Activated naive CD8-positive, alpha-beta T cell treated with anti-CD3 and anti-CD28 coated beads, Interleukin-2, amount 50 U/mL, for 16 hours (primary cell): ENCODE data around the gene GARNL3.

Experiments used
- DNase-seq: peaks from one replicate; pipeline ENCODE4 v3.0.0-alpha.2; 2020; ENCODE audit warnings: low read depth, low spot score

The GARNL3 gene

DNA sequence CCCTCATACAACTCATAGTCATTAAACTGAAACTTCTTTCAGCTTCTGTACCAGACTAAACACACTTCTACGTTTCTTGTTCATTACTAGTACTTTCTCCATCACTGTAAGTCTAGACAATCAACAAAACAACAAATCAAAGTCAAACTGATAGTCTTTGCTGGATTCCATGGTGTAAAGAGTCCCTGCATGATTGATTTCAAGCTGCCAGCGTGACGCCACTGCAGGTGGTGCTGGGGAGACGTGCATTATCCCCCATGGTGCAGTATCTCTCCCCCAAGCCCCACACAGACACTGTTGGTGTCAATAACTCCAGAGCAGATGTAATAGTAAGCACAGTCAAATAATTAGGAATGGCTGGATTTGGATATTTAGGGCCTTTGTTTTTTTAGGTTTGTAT, 121.7 kb downstream of the GARNL3 start:
- DNase-seq = no peak

DNA sequence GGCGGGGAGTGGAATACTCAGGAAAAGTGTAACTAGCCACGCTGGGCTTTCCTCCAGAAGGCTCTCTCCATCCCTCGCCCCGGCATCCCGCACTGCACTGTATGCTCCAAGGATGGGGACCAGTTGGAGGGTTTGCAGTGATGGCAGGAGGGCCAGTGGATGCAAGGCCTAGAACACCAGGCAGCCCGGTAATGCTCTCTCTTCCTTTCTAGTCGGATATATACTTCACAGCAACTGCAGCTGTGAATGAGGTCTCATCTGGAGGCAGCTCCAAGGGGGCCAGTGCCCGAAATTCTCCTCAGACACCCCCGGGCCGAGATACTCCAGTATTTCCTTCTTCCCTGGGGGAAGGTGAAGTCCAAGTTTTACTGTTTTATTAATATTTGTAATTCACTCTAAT, 122.4 kb downstream of the GARNL3 start:
- no peak for DNase-seq

DNA sequence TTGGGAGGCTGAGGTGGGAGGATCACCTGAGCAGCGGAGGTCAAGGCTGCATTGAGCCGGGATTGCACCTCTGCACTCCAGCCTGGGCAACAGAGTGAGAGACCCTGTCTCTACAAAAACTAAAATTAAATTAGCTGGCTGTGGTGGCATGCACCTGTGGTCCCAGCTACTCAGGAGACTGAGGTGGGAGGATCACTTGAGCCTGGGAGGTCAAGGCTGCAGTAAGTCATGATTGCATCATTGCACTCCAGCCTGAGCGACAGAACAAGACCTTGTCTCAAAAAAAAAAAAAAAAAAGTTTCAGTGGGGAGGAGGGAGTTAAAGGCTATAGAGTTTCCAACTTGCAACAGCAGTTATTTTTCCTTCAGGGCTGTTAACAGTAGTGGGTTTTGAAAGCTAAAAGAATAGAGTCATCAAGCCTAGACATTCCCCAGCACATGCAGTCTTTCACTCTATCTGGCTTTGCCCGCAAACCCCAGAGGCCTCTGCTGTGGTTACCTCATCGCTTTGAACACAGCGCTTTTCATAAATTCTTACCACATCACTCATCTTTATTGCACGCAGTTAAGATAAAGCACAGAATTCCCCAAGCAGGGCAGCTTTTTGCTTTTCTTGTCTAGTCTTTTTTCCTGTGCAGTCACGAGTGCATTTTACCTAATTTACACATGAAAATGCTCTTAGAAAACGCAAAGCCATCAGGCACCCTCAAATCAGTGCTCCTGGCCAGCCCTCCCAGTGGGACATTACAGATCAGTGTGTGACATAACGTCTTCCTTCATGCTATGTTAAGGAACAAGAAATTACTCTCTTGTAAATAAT, 123.7 kb downstream of the GARNL3 start:
- DNase-seq = peak; percentile 67

DNA sequence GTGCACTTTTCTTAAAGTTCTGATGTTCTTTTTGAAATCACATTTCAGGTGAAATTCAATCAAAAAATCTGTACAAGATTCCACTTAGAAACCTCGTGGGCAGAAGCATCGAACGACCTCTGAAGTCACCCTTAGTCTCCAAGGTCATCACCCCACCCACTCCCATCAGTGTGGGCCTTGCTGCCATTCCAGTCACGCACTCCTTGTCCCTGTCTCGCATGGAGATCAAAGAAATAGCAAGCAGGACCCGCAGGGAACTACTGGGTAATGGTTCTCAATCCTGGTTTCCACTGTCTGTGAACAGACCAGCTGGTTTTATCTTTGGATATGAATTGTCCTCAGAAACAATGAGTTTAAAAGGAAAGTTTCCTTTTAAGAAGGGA, 124.3 kb downstream of the GARNL3 start:
- DNase-seq = no peak

DNA sequence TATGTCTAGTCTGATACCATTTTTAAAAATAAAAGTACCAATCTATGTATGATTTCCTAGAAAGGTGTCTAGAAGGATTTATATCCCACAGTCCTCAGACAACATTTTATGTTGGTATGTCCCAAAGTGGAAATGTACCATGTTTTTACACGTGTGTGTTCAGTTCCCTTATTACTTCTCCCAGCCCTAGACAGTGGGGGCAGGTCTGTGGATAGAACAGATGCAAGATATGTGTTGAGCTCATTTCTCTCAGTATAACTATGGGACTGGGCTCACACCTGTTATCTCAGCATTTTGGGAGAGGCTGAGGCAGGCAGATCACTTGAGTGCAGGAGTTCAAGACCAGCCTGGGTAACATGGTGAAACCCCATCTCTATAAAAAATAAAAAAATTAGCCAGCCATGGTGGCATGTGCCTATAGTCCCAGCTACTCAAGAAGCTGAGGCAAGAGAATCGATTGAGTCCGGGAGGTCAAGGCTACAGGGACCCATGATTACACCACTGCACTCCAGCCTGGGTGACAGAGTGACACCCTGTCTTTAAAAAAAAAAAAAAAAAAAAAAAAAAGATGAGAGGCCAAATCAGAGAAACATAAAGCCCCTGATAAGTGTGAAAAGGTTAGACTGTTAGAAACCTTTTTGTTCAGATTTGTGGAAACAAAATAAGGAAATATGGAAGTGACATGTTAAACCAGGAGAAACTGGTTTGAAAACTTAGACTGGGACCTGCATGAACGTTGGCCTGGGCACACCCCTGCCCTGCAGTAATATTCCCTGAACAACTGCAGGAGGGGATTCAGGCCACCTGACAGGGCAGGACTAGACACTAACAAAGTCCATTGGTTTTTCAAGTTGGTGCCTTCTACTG, 125.0 kb downstream of the GARNL3 start:
- DNase-seq = no peak

DNA sequence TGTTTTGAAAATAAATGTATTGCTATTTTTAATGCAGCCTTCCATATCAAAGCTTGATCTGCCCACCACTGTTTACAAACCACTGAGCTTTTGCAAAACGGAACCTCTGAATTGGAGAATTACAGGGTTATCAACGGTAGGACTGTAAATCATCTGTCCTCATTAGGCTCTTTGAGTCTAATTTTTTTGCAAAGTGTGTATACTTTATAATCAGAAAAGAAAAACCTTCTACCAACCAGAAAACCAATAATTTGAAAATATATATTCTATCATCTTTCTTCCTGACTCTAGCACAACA, 125.6 kb downstream of the GARNL3 start:
- DNase-seq = no peak

DNA sequence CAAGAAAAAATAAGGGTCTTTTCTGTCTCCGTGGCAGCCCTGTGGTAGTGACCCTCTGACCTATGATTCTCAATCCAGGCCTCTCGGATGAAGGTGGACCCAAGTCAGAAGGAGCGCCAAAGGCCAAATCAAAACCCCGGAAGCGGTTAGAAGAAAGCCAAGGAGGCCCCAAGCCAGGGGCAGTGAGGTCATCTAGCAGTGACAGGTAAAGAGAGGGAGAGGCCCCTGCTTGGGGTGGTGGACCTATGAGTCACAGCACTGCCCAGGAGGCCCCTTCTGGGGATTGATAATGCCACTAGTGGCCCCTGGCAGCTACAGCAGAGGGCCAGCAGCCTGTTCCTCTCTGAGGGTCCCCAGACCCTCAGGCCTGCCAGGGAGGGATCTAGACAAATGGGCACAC, 126.0 kb downstream of the GARNL3 start:
- DNase-seq = no peak

DNA sequence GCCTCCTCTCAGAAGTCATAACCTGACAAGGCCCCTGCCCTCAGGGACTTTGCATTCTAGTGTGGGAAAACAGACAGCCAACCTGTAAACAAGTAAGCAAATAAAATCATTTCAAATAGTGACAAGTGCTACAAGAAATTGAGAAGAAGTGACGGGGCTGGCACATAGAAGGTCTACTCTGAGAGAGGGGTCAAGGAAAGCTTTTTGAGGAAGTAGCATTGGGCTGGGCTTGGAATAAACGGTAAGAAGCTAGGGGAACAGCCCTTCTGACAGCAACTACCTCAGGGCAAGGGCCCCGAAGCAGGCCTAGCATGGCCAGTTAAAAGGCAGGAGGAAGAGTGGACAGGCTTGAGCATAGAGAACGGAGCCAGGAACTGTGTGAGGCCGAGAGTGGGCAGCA, 127.6 kb downstream of the GARNL3 start:
- no peak for DNase-seq

DNA sequence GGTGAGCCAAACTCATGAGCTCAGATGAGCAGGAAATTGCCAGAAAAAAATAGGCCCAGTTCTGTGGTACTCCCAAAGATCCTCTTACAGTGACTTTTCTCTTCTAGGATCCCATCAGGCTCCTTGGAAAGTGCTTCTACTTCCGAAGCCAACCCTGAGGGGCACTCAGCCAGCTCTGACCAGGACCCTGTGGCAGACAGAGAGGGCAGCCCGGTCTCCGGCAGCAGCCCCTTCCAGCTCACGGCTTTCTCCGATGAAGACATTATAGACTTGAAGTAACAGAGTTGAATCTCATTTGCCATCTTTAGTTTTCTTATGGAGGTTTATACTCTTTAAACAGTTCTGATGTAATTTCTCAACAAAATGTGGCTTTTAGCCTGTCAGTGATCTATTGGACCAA, 128.4 kb downstream of the GARNL3 start:
- no peak for DNase-seq

DNA sequence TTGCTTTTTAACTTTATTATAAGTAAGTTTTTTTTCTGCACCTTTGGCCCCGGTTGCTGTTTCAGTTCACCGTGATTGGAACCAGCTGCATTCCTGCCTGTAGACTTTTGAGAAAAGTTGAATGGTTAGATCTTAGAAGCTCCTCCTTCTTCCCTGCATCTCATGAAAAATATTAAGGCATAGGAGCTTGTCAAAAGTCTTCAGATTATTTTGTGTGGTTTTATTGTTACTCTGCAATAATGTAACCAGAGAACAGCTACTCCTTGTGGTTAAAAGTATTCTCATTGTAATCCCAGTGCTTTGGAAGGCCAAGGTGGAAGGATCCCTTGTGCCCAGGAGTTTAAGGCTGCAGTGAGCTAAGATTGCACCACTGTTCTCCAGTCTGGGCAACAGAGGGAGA, 129.1 kb downstream of the GARNL3 start:
- no peak for DNase-seq

DNA sequence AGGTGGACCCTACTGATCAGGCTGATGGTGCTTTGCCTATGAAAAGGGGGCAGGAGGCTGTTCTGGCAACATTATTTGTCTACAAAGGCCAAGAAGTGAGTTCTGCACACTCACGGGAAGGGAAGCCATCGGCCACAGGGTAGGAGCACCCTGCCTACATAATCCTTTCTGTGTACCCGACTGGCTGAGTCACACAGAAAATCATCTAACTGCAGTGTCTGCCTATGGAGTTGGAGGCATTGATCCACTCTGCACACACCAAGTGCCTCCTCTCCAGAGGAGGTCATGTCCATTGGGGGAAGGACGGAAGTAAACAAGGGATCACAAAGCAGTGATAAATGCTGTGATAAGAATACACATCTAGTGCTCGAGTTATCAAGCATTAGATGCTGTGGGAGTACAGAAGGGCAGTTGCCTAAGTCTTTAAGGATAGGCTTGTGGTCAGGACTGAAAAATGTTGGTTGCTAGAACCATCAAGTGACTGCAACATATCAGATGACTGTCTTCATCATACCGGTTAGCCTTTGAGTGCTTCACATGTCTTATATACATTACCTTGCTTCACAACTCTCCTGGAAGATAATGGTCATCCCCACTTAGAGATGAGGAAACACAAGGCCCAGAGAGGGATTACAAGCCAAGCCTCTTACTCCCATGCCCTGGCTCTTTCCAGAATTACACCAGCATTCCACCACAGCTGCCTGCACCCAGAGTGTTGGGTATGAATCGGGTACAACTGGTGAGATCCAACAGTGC, 131.1 kb downstream of the GARNL3 start:
- no peak for DNase-seq

DNA sequence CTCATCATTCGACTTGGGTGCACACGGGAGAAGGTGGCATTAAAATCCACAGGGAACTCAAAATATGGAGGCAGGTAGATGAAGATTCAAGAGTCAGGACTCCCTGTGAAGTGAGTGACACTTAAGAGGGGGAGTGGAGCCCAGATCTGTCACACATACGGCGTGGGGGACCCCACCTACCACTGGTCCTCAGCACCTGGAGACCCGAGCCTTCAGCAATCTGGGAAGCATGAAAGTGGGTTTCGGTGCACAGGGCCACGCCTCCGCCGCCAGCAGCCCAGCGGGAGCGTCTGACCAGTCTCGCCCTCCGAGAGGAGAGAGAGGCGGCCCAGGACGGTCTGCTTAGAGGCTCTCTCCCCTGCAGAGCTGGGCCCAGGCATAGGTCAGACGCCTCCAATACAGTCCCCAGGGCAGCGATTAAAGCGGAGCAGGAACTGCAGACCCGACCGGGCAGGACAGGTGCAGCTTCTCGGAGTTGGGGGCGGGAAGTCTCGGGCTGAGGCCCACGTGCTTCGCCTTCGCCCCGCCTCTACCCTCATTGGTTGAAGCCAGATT, 131.8 kb downstream of the GARNL3 start:
- DNase-seq = no peak

DNA sequence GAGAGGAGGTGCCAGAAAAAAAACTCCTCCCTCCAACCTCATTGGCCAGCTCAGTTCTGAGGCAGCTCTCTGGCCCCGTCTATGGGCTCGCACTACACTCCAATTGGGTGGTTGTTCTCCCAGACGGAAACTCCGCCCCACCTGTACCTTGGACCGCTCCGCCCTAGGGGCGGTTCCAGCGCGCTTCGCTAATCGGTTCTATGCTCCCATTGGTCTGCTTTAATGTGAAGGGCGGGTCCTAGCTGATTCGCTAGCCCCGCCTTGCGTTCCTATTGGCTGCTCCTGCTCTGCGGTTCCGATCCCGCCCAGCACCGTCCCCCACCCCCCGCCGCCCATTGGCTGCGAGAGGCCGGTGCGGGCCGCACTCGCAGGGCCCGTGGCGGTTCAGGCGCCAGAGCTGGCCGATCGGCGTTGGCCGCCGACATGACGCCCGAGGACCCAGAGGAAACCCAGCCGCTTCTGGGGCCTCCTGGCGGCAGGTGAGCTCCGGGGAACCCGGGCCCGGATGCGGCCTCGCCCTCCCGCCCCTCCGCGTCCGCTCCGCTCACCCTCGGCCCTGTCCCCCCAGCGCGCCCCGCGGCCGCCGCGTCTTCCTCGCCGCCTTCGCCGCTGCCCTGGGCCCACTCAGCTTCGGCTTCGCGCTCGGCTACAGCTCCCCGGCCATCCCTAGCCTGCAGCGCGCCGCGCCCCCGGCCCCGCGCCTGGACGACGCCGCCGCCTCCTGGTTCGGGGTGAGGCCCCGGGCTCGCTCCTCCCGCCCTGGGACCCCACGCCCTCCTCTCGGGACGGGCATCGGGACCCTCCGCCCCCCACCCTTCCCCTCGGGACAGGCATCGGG, 132.5 kb downstream of the GARNL3 start, which contains the start of gene SLC2A8:
SLC2A8 (plus strand) TSS at position 362 of the 838 bp plus-strand sequence; CDS start at position 424, 62 bp downstream.
- DNase-seq = peak; percentile 48

DNA sequence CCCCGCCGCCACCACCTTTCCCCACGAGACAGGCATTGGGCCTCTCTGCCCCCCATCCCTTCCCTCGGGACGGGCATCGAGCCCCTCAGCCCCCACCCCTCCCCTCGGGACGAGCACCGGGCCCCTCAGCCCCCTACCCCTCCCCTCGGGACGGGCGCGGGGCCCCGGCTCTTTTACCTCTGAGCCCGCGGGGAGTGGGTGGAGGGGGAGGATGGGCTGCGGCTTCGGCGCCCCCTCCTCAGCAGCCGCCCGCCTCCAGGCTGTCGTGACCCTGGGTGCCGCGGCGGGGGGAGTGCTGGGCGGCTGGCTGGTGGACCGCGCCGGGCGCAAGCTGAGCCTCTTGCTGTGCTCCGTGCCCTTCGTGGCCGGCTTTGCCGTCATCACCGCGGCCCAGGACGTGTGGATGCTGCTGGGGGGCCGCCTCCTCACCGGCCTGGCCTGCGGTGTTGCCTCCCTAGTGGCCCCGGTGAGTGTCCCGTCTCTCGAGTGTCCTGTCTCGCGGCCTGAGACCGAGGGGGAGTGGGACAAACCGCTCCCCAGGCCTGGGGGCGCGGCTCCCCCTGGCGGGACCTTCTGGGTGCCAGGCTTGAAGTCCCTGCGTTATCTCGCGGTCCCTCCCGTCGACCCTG, 133.2 kb downstream of the GARNL3 start:
- DNase-seq = no peak

DNA sequence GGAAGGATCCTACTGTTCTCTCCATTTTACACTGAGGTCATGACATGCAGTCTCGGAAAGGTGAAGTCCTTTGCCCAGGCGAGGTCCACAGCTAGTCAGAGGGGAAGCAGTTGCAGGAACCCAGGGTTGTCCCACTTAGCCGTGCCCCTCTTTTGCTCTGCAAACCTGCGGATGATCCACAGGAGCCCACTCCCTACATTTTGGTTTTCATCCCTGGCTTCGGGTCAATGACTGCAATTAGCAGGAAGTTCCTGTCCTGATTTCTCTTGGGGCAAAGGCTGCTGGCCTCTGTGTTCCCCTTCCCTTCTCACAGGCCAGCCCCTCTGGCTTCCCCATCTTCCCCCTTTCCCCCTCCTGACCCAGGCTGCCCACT, 133.7 kb downstream of the GARNL3 start:
- no peak for DNase-seq

DNA sequence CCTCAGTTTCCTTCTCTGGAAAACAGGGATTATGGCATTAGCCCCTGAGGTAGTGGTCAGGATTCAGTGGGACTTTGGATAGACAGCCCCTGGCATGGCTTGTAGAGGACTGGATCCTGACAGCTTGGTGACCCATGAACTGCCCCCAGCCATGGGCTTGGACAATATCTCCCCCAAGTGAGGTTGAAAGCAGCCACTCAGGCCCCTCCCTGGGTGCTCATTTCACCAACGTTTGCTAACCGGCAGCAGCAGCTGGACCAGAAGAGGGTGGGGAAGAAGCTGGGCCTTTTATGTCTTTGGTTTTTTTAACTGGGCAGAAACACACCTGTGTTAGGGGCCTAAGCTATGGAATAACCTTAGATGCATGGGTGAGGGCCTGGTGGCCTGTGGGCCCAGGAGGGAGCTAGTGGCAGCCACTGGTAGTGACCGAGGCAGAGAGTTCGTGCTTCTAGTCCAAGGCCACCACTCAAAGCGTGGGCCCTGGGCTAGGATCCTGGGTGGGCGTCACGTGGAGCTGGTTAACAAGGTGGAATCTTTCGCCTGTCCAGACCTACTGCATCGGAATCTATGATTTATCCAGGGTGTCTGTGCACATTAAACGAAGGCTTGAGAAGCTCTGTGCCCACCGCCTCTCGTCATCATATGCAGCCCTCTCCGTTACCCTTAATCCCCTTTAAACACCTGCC, 134.3 kb downstream of the GARNL3 start:
- no peak for DNase-seq

DNA sequence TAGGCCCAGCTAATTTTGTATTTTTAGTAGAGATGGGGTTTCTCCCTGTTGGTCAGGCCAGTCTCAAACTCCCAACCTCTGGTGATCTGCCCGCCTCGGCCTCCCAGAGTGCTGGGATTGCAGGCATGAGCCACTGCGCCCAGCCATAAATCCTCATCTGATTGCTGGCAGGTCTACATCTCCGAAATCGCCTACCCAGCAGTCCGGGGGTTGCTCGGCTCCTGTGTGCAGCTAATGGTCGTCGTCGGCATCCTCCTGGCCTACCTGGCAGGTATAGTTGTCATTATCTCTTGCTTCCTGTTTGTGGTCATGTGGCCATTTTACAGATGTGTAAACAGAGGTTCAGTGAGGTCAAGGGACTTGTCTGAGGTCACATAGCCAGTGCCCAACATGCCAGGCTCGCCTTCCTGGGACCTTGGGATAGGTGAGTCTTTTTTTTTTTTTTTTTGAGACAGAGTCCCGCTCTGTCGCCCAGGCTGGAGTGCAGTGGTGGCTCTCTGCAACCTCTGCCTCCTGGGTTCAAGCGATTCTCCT, 135.2 kb downstream of the GARNL3 start:
- no peak for DNase-seq

DNA sequence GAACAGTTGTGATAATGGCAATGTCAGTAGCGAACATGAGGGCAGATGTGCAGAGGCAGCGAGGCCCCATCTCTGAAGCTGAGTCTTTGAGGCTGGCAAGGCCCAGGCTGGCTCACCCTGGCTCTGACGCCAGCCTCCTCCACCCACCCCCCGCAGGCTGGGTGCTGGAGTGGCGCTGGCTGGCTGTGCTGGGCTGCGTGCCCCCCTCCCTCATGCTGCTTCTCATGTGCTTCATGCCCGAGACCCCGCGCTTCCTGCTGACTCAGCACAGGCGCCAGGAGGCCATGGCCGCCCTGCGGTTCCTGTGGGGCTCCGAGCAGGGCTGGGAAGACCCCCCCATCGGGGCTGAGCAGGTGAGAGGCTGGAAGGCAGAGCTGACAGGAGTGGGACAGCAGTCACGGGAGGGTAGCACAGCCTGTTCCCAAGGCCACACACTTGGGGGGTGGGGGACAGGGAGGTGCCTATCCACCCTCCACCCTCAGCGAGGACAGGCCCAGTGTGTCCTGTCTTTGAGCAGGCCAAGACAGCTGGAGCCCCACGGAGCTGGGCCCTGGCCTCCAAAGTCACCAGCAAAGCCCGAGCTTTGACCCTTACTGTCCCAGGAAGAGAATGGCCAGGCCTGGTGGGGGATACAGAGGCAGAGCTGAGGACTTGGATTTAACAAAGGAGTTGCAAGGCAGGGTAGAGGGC, 138.0 kb downstream of the GARNL3 start:
- DNase-seq = no peak

DNA sequence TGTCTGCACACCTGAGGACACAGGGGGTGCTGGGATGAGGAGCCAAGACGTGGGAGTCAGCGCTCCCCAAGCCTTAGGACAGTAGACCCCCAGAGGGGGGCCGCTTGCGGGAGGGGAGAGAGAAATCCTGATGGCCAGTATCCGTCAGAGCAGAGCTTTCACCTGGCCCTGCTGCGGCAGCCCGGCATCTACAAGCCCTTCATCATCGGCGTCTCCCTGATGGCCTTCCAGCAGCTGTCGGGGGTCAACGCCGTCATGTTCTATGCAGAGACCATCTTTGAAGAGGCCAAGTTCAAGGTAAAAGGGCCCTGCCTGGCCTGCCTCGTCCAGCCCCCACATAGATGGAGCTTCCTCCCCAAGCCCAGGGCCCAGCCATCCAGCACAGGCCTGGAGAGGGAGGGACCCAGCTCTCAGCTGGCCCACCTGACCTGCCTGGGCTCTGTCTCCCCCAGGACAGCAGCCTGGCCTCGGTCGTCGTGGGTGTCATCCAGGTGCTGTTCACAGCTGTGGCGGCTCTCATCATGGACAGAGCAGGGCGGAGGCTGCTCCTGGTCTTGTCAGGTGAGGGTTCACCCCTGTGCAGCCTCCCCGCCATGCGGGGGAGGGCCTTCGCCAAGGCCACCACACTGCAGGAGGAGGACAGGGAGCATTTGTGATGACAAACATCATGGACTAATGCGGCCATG, 139.1 kb downstream of the GARNL3 start:
- DNase-seq = no peak
